Measurements from ENCODE around the gene MAPK1IP1L. TPM values are rescaled to one million over a fixed set of nuclear protein-coding genes. Genes with fewer than 3 reads are reported as not detected.

MAPK1IP1L gene
- total and polyA plus RNA-seq, 2 of the 8 experiments (the other 6 are each of a cell fraction or from before 2014, with no cell fraction given), result 111 to 228 TPM

- Histone ChIP-seq H3K27me3 (replicated peaks in 1 of 4; ENCODE audit: control insufficient read depth in 3 of 4, extremely low read depth in 1 of 4, insufficient read depth in 3 of 4, low read length in 3 of 4) (no peaks in the 10 kb centered on the region), H3K14ac (ENCODE audit: insufficient read length) (no peak overlapping the region), H3K36me3 (ENCODE audit: control insufficient read depth in 2 of 4, insufficient read depth in 4 of 4, low read length in 3 of 4) (no peaks in the 10 kb centered on the region), H3K23ac (ENCODE audit: insufficient read length) (no peak overlapping the region), H2BK120ac (replicated peaks; ENCODE audit: low read depth, low read length) (no peak overlapping the region), H2BK12ac (ENCODE audit: low read depth, low read length) (no peak overlapping the region), H2AK5ac (ENCODE audit: low read depth, low read length) (no peak overlapping the region), H3K23me2 (ENCODE audit: low read depth, low read length) (no peaks in the 10 kb centered on the region; the same call in 1 of the 2 replicates), H4K8ac (ENCODE audit: extremely low read depth, insufficient read depth, low read length) (no peak overlapping the region), H3K4me1 (replicated peaks in 1 of 4; ENCODE audit: control insufficient read depth in 3 of 4, insufficient read depth in 4 of 4, low read length in 3 of 4) (peaks cover 0 to 4% (median 1%) of the 10 kb centered on the region in 4 experiments; a peak in 4 of 7 replicates), H2BK5ac (ENCODE audit: low read depth, low read length) (no peak overlapping the region), H2AFZ (ENCODE audit: low read length) (peak overlapping the region; percentile 42; the same call in 1 of the 2 replicates), H3K4me3 (ENCODE audit: extremely low read depth in 1 of 4, insufficient read depth in 2 of 4, low read depth in 3 of 4, low read length in 4 of 4) (no peak overlapping the region), H3K4me2 (ENCODE audit: insufficient read depth in 1 of 2, low read depth in 2 of 2, low read length in 2 of 2) (no peak overlapping the region), H3K9me3 (ENCODE audit: insufficient read depth in 2 of 2, low read depth in 1 of 2, low read length in 1 of 2) (no peaks in the 10 kb centered on the region), H3K79me2 (ENCODE audit: control insufficient read depth in 1 of 2, insufficient read depth in 2 of 2, low read length in 2 of 2) (no peaks in the 10 kb centered on the region), H3K79me1 (ENCODE audit: low read depth, low read length) (no peaks in the 10 kb centered on the region), H3K56ac (replicated peaks; ENCODE audit: insufficient read length, low read depth, low read length) (no peak overlapping the region), H3K4ac (replicated peaks; ENCODE audit: insufficient read length, low read depth, low read length) (no peak overlapping the region), H4K91ac (replicated peaks; ENCODE audit: insufficient read length, low read length) (no peak overlapping the region), H3K9ac (replicated peaks in 1 of 4; ENCODE audit: extremely low read depth in 1 of 4, low read depth in 3 of 4, low read length in 3 of 4) (no peak overlapping the region), H4K20me1 (replicated peaks in 1 of 2; ENCODE audit: control insufficient read depth in 1 of 2, insufficient read depth in 2 of 2, low read length in 2 of 2) (no peaks in the 10 kb centered on the region), H2BK15ac (ENCODE audit: low read length) (no peak overlapping the region), H4K5ac (ENCODE audit: insufficient read length, low read depth, low read length) (no peak overlapping the region), H3K18ac (ENCODE audit: extremely low read depth, low read length) (no peak overlapping the region), H3K27ac (ENCODE audit: low read depth, low read length) (no peak overlapping the region), H2BK20ac (ENCODE audit: low read length) (no peak overlapping the region)
- ChIA-PET POLR2A (ENCODE audit: partially characterized antibody) (no interaction called here), CTCF (ENCODE audit: partially characterized antibody) (interaction anchor here (1.0 kb wide), 1 partner anchor 24 kb away, joined by 3 read pairs; no protein-coding TSS in a partner anchor)
- 67% methylated on average over 5 of the region's 5 CpGs; no CpG with 5 or more reads in 1 of the 2 experiments for WGBS, 2 experiments (ENCODE audit: extremely low coverage in 1 of 2, insufficient coverage in 1 of 2, insufficient read length in 1 of 2, insufficient replicate concordance in 2 of 2, low coverage in 1 of 2, low lambda C conversion rate in 2 of 2, missing lambda C conversion rate in 1 of 2)
- TF ChIP-seq JUND (IDR thresholded peaks at IDR 0.05; ENCODE audit: low read length) (no peak), KDM5A (IDR thresholded peaks at IDR 0.05; ENCODE audit: low read length) (no peak), KDM4A (IDR thresholded peaks at IDR 0.05; ENCODE audit: low read depth, low read length, severe bottlenecking) (no peak), SUZ12 (IDR thresholded peaks at IDR 0.05; ENCODE audit: low read length) (no peak), BACH1 (IDR thresholded peaks at IDR 0.05; ENCODE audit: low read length) (no peak), SIRT6 (IDR thresholded peaks at IDR 0.05; ENCODE audit: low read length) (no peak), CHD2 (IDR thresholded peaks at IDR 0.05; ENCODE audit: low read length) (no peak), CTCF (IDR thresholded peaks at IDR 0.05; ENCODE audit: control extremely low read depth in 1 of 3, insufficient read depth in 1 of 3, low read depth in 1 of 3, low read length in 3 of 3) (no peak)
- DNase-seq (ENCODE audit: low read depth in 1 of 2, low spot score in 2 of 2), result peak in 1 of 2 experiments; percentile 43
- no peak for FAIRE-seq
Measured at GRCh38 chr14:55074662-55075061, 23.2 kb downstream of the MAPK1IP1L start.

All from H1 (cell line).